IMR-90 (cell line): ENCODE results near the gene PIEZO1.

Experiments
- CHD1 ChIP-seq: IDR thresholded peaks from 2 replicates; pipeline ENCODE4 v1.6.1; 2012; ENCODE audit warnings: low read depth, low read length, improper control_type of control experiment
- CTCF ChIP-seq: conservative IDR thresholded peaks from 2 replicates; pipeline ENCODE4 v1.5.1; 2012; ENCODE audit warnings: mild to moderate bottlenecking, low read depth, low read length, improper control_type of control experiment
- FOS ChIP-seq: fragments of 150-350 bp; IDR thresholded peaks from 2 replicates; pipeline ENCODE4 v1.6.1; 2016; ENCODE audit warnings: low read depth, low read length
- MAZ ChIP-seq: IDR thresholded peaks from 2 replicates; pipeline ENCODE4 v1.6.1; 2012; ENCODE audit warnings: low read depth, mild to moderate bottlenecking, low read length, improper control_type of control experiment, moderate library complexity, borderline replicate concordance
- RCOR1 ChIP-seq: IDR thresholded peaks from 2 replicates; pipeline ENCODE4 v1.6.1; 2012; ENCODE audit warnings: mild to moderate bottlenecking, low read length, improper control_type of control experiment; ENCODE audit not compliant: insufficient replicate concordance
- USF2 ChIP-seq: fragments of 150-350 bp; IDR thresholded peaks from 2 replicates; pipeline ENCODE4 v1.6.1; 2017; ENCODE audit warnings: mild to moderate bottlenecking, antibody characterized with exemption, low read length, low read depth

- no peak for TF ChIP-seq CTCF
- no peak for TF ChIP-seq RCOR1
- TF ChIP-seq FOS: no peak
- TF ChIP-seq USF2: no peak
- TF ChIP-seq CHD1: no peak
- TF ChIP-seq MAZ: no peak
Measured at GRCh38 chr16:88822281-88823040, 37.4 kb upstream of the PIEZO1 start.
